Measurements from ENCODE around the gene ANXA8.

Gene ANXA8

GRCh38 chr10:47445720-47446119 is 38.2 kb downstream of the ANXA8 start:
- DNase-seq: no peak

- no peak for DNase-seq
Measured at GRCh38 chr10:47444047-47444446, 39.9 kb downstream of the ANXA8 start.

GRCh38 chr10:47443145-47443544 is 40.8 kb downstream of the ANXA8 start:
- DNase-seq: no peak

- DNase-seq: no peak
Measured at GRCh38 chr10:47442351-47442750, 41.6 kb downstream of the ANXA8 start.

- no peak for DNase-seq
Measured at GRCh38 chr10:47441938-47442337, 42.0 kb downstream of the ANXA8 start.

GRCh38 chr10:47440207-47440606 is 43.7 kb downstream of the ANXA8 start:
- DNase-seq: no peak

- DNase-seq: peak; percentile 56
Measured at GRCh38 chr10:47438857-47439474, 44.9 kb downstream of the ANXA8 start.

GRCh38 chr10:47435081-47435480 is 48.8 kb downstream of the ANXA8 start:
- DNase-seq: no peak

- no peak for DNase-seq
Measured at GRCh38 chr10:47425813-47426419, 58.0 kb downstream of the ANXA8 start.

- DNase-seq: no peak
Measured at GRCh38 chr10:47424231-47424630, 59.7 kb downstream of the ANXA8 start.

GRCh38 chr10:47423476-47423875 is 60.4 kb downstream of the ANXA8 start:
- no peak for DNase-seq

GRCh38 chr10:47421057-47421952 is 62.6 kb downstream of the ANXA8 start:
- peak; percentile 26 for DNase-seq

GRCh38 chr10:47420305-47421056 is 63.4 kb downstream of the ANXA8 start:
- no peak for DNase-seq

- DNase-seq: no peak
Measured at GRCh38 chr10:47419421-47419820, 64.5 kb downstream of the ANXA8 start.

- DNase-seq: no peak
Measured at GRCh38 chr10:47418966-47419365, 64.9 kb downstream of the ANXA8 start.

GRCh38 chr10:47418321-47418720 is 65.6 kb downstream of the ANXA8 start:
- no peak for DNase-seq
